Pulmonary artery endothelial cell (primary cell): ENCODE measurements around the gene TRIM28. TPM values are rescaled to one million over a fixed set of nuclear protein-coding genes. Genes with fewer than 3 reads are reported as not detected.
"Not testable (repeated sequence)": the region's sequence is repeated elsewhere in the genome, so short reads cannot be mapped to it uniquely, and the experiment has no call there.

ENCODE experiments used
- DNase-seq: peaks from one replicate; pipeline ENCODE4 v3.0.0-alpha.2; 2011; ENCODE audit warnings: low read depth, low spot score
- total RNA-seq: library from RNA; depleted of rRNA; stranded (reverse); fragments of >200 nt; gene quantifications from 2 replicates; pipeline ENCODE4 v1.2.3, GENCODE V29; 2014

TRIM28 gene
- total RNA-seq, 1 donor from 2014 or later: 542 TPM

- DNase-seq: peak; percentile 76
Observed at GRCh38 chr19:58575183-58576041, 31.5 kb downstream of the TRIM28 start.

GRCh38 chr19:58577581-58577980, 33.7 kb downstream of the TRIM28 start:
- not testable (repeated sequence) for DNase-seq

GRCh38 chr19:58578012-58578925, 34.4 kb downstream of the TRIM28 start:
- no peak for DNase-seq

GRCh38 chr19:58579473-58580142, 35.7 kb downstream of the TRIM28 start:
- DNase-seq: no peak

GRCh38 chr19:58581227-58582141, 37.6 kb downstream of the TRIM28 start:
- peak; percentile 55 for DNase-seq

- no peak for DNase-seq
Observed at GRCh38 chr19:58582985-58583384, 39.1 kb downstream of the TRIM28 start.

GRCh38 chr19:58584498-58585441, 40.9 kb downstream of the TRIM28 start:
- DNase-seq: no peak

GRCh38 chr19:58585442-58586132, 41.7 kb downstream of the TRIM28 start:
- DNase-seq: no peak

GRCh38 chr19:58586133-58586765, 42.4 kb downstream of the TRIM28 start:
- no peak for DNase-seq

Other genes with a start within 250 kb of the TRIM28 start
- 13.2 and 19.3 TPM in 2 replicates for gene ERVK3-1, start 238.7 kb upstream of the TRIM28 start, total RNA-seq
- 1.8 and 3.2 TPM in 2 replicates for gene ZSCAN22, start 217.1 kb upstream of the TRIM28 start, total RNA-seq
- 2.2 and 5.3 TPM in 2 replicates for gene A1BG, start 190.6 kb upstream of the TRIM28 start, total RNA-seq
- gene ZNF497, start 181.3 kb upstream of the TRIM28 start, total RNA-seq: 0.53 and 0.67 TPM in 2 replicates
- gene ZNF837, start 163.0 kb upstream of the TRIM28 start, total RNA-seq: 1.1 and 1.8 TPM in 2 replicates
- 2,163 and 2,639 TPM in 2 replicates for gene RPS5, start 156.8 kb upstream of the TRIM28 start, total RNA-seq
- 0.18 TPM in 1 of 2 replicates, not detected in the other for gene RNF225, start 148.4 kb upstream of the TRIM28 start, total RNA-seq
- 16.2 and 20.3 TPM in 2 replicates for gene ZNF584, start 135.4 kb upstream of the TRIM28 start, total RNA-seq
- 4.7 and 7.5 TPM in 2 replicates for gene ZNF132, start 103.9 kb upstream of the TRIM28 start, total RNA-seq
- gene ZNF324B, start 92.4 kb upstream of the TRIM28 start, total RNA-seq: 10.0 and 11.4 TPM in 2 replicates
- gene ZNF324, start 77.0 kb upstream of the TRIM28 start, total RNA-seq: 12.6 and 12.7 TPM in 2 replicates
- gene ZNF446, start 67.7 kb upstream of the TRIM28 start, total RNA-seq: 4.9 and 5.4 TPM in 2 replicates
- gene SLC27A5, start 32.1 kb upstream of the TRIM28 start, total RNA-seq: 6.3 and 14.8 TPM in 2 replicates
- 6.0 and 6.5 TPM in 2 replicates for gene ZBTB45, start 24.3 kb upstream of the TRIM28 start, total RNA-seq
- 114 and 145 TPM in 2 replicates for gene CHMP2A, start 11.0 kb downstream of the TRIM28 start, total RNA-seq
- 106 and 111 TPM in 2 replicates for gene UBE2M, start 14.5 kb downstream of the TRIM28 start, total RNA-seq
- gene MZF1, start 29.3 kb downstream of the TRIM28 start, total RNA-seq: 9.0 and 10.6 TPM in 2 replicates